Activated CD4-positive, alpha-beta T cell treated with anti-CD3 and anti-CD28 coated beads, Interleukin-2, amount 50 U/mL, for 16 hours (primary cell): ENCODE data around the gene KANK4.
"Not testable (repeated sequence)": the region's sequence is repeated elsewhere in the genome, so short reads cannot be mapped to it uniquely, and the experiment has no call there.

Experiments
- DNase-seq: peaks from one replicate; pipeline ENCODE4 v3.0.0-alpha.2; 2020

Gene KANK4

GRCh38 chr1:62234688-62235087, 84.5 kb downstream of the KANK4 start:
- DNase-seq = no peak

- no peak for DNase-seq
Observed at GRCh38 chr1:62233926-62234450, 85.2 kb downstream of the KANK4 start.

- DNase-seq = no peak
Observed at GRCh38 chr1:62232871-62233278, 86.4 kb downstream of the KANK4 start.

- DNase-seq = no peak
Observed at GRCh38 chr1:62230718-62231117, 88.5 kb downstream of the KANK4 start.

GRCh38 chr1:62229932-62230331, 89.3 kb downstream of the KANK4 start:
- DNase-seq = no peak

- no peak for DNase-seq
Observed at GRCh38 chr1:62229468-62229867, 89.8 kb downstream of the KANK4 start.

GRCh38 chr1:62228883-62229187, 90.4 kb downstream of the KANK4 start:
- no peak for DNase-seq

GRCh38 chr1:62228136-62228882, 90.9 kb downstream of the KANK4 start:
- DNase-seq = no peak

GRCh38 chr1:62227496-62227895, 91.7 kb downstream of the KANK4 start:
- DNase-seq = no peak

- no peak for DNase-seq
Observed at GRCh38 chr1:62224182-62224581, 95.1 kb downstream of the KANK4 start.

- no peak for DNase-seq
Observed at GRCh38 chr1:62222321-62222720, 96.9 kb downstream of the KANK4 start.

- DNase-seq = no peak
Observed at GRCh38 chr1:62221171-62221570, 98.1 kb downstream of the KANK4 start.

GRCh38 chr1:62220456-62220855, 98.8 kb downstream of the KANK4 start:
- DNase-seq = not testable (repeated sequence)

- DNase-seq = no peak
Observed at GRCh38 chr1:62218604-62219003, 100.6 kb downstream of the KANK4 start.

GRCh38 chr1:62213075-62213914, 105.9 kb downstream of the KANK4 start:
- no peak for DNase-seq

- no peak for DNase-seq
Observed at GRCh38 chr1:62212411-62212810, 106.8 kb downstream of the KANK4 start.

GRCh38 chr1:62210960-62211359, 108.3 kb downstream of the KANK4 start:
- DNase-seq = no peak

- DNase-seq = no peak
Observed at GRCh38 chr1:62209931-62210595, 109.2 kb downstream of the KANK4 start.

- no peak for DNase-seq
Observed at GRCh38 chr1:62208970-62209369, 110.3 kb downstream of the KANK4 start.

- no peak for DNase-seq
Observed at GRCh38 chr1:62208087-62208486, 111.1 kb downstream of the KANK4 start.

GRCh38 chr1:62207187-62207586, 112.0 kb downstream of the KANK4 start:
- no peak for DNase-seq

GRCh38 chr1:62198781-62199125, 120.5 kb downstream of the KANK4 start:
- DNase-seq = no peak

- DNase-seq = no peak
Observed at GRCh38 chr1:62198069-62198780, 121.0 kb downstream of the KANK4 start.
